HG03342 (cell line): ENCODE data around the gene MYLK2.
"Not testable (repeated sequence)": the region's sequence is repeated elsewhere in the genome, so short reads cannot be mapped to it uniquely, and the experiment has no call there.

Experiments used
- ATAC-seq: cut with Tn5 transposase; IDR thresholded peaks from one replicate; pipeline ENCODE4 v1.9.1; 2021; ENCODE audit warnings: mild to moderate bottlenecking, moderate library complexity; ENCODE audit not compliant: unreplicated experiment

The MYLK2 gene

GRCh38 chr20:31819083-31819784, at the start of gene MYLK2:
Gene MYLK2, plus strand, starts transcription at chr20:31819356. Its CDS starts 225 bp downstream, at chr20:31819581.
- ATAC-seq: no peak

- ATAC-seq: no peak
Observed at GRCh38 chr20:31769681-31770080, 49.5 kb upstream of the MYLK2 start.

DNA sequence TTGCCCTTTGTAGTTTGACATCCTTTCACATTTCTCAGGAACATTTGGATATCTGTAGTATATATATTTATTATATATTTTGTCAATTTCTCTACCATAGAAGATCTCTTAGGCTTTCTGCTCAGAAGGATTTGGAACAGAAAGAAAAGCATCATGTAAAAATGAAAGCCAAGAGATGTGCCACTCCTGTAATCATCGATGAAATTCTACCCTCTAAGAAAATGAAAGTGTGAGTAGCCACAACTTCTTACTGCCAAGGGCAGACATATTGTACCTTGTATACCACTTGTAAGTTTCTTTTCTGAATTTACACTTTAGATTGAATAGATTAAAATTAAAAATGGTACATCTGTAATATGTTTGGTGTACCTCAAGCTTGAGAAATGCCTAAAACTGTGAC, 48.9 kb upstream of the MYLK2 start:
- ATAC-seq: no peak

DNA sequence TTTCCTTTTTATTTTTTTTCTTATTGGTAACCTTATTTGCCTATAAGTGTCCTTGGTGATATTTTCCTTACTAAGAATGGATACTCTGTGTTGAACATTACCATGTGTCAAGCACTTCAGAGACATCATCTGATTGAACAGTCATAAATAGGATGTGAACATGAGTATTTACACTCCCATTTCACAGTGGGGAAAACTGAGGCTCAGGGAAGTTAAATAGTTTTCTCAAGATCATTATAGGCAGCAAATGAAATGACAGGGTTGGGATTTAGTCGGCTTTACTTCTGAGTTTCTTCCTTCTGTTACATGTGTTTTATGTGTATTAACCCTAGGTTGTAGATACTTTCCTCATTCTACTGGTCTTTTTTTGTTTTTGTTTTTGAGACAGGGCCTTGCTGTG, 44.7 kb upstream of the MYLK2 start:
- ATAC-seq: no peak

GRCh38 chr20:31780839-31781238, 38.3 kb upstream of the MYLK2 start:
- no peak for ATAC-seq

DNA sequence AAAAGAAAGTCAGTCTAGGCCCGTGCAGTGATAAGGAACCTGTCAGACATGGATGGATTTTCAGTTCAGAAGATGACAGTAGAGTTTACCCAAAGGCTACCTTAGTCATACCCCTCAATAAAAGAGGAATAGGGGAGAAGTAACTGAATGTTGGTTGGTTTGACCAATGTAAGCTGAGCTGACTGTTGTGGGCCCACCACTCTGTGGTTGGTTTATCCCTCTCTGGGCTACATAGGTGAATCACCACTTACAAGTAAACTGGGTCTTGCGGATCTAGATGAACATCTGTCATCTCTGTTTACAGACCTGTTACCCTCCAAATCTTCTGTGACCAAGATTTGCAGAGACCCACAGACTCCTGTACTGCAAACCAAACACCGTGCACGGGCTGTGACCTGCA, 37.2 kb upstream of the MYLK2 start:
- no peak for ATAC-seq

GRCh38 chr20:31784354-31785044, 34.7 kb upstream of the MYLK2 start:
- no peak for ATAC-seq

- ATAC-seq: no peak
Observed at GRCh38 chr20:31785089-31785488, 34.1 kb upstream of the MYLK2 start.

- no peak for ATAC-seq
Observed at GRCh38 chr20:31788578-31788977, 30.6 kb upstream of the MYLK2 start.

DNA sequence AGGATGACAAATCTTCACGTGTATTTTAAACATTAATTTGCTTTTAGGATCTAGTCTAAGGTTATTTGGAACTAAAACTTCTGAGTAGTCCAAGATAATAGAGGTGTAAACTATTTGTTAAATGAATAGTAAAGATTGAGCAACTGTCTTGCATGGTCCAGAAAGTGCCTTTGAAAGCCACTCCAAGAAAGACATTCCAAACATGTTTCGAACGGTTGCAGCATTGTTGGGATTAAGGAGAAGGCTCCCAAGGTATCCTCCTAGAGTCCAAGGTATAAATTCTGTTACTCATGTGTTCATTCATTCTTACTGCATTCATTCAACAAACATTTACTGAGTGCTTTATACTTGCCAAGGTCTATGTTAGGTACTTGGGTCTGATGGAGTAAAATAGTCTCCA, 28.8 kb upstream of the MYLK2 start:
- no peak for ATAC-seq

GRCh38 chr20:31797364-31797763, 21.8 kb upstream of the MYLK2 start:
- no peak for ATAC-seq

DNA sequence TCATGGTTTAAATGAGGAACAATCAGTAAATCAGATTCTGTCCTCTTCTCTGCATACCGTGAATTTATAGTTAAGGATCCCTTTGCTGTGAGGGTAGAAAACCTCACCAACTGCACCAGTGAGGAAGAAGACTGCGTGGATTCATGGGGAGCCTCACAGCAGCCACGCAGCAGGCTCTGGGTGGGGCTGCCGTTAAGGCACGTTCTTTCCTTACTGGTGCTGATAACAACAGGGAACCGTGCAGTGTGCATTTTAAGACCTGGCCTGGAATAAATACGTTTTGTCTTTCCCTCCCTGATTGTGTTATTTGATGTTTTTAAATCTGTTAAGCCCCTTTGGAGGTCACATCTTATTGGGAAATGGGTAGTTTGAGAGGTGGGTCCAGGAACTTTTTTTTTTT, 17.6 kb upstream of the MYLK2 start:
- ATAC-seq: no peak

GRCh38 chr20:31803552-31804291, 15.4 kb upstream of the MYLK2 start:
- no peak for ATAC-seq

- no peak for ATAC-seq
Observed at GRCh38 chr20:31806564-31807355, 12.4 kb upstream of the MYLK2 start.

- ATAC-seq: no peak
Observed at GRCh38 chr20:31808481-31808880, 10.7 kb upstream of the MYLK2 start.

GRCh38 chr20:31809661-31810060, 9.5 kb upstream of the MYLK2 start:
- no peak for ATAC-seq

- no peak for ATAC-seq
Observed at GRCh38 chr20:31811198-31811597, 8.0 kb upstream of the MYLK2 start.

- ATAC-seq: no peak
Observed at GRCh38 chr20:31811796-31812728, 7.1 kb upstream of the MYLK2 start.

DNA sequence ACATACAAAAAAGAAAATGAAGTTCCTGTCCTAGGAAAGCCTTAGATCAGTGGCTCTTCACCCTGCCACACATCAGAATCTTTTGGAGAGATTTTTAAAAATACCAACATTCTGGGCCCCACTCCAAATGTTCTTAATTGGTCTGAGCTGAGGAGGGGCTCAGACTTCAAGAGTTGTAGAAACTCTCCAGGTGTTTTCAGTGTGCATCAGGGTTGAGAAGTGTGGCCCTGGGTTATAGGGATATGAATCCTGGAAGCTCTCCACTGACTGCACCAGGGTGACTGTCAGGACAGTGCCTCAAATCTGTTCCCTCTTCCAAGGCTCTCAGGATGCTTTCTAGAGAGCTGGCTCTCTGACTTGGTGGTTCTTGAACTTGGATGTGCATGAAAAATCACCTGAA, 5.5 kb upstream of the MYLK2 start:
- ATAC-seq: no peak

DNA sequence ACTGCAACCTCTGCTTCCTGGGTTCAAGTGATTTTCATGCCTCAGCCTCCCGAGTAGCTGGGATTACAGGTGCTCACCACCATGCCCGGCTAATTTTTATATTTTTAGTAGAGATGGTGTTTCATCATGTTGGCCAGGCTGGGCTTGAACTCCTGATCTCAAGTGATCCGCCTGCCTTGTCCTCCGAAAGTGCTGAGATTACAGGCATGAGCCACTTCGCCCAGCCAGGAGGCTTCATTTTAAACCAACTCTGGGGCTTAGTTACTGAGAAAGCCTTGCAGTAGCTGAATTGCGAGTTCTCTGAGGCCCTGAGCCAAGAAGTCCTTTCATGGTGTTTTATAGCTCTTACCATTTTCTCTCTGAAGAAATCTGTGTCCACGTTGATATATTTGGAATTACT, 5.0 kb upstream of the MYLK2 start:
- not testable (repeated sequence) for ATAC-seq
